AML-193 (cell line): ENCODE data around the gene RHOBTB1.
"Not testable (repeated sequence)": the region's sequence is repeated elsewhere in the genome, so short reads cannot be mapped to it uniquely, and the experiment has no call there.

Source experiments
- DNase-seq, 2 experiments: peaks; one replicate each; lab custom pipeline; 2025; lab: John Stamatoyannopoulos, UW

RHOBTB1 gene

GRCh38 chr10:60944058-60944909 is at the start of gene RHOBTB1:
Gene RHOBTB1 (minus strand): TSS chr10:60944185. CDS start chr10:60911542, 32,643 bp downstream.
- DNase-seq = peak; percentile 10 to 25

GRCh38 chr10:60992636-60993035 is 48.7 kb upstream of the RHOBTB1 start:
- no peak for DNase-seq

- DNase-seq = no peak
These were observed 46.7 kb upstream of the RHOBTB1 start for GRCh38 chr10:60990663-60991062.

- no peak for DNase-seq
These were observed 45.5 kb upstream of the RHOBTB1 start for GRCh38 chr10:60989400-60989876.

- no peak for DNase-seq
These were observed 42.8 kb upstream of the RHOBTB1 start for GRCh38 chr10:60986791-60987190.

GRCh38 chr10:60985951-60986350 is 42.0 kb upstream of the RHOBTB1 start:
- no peak for DNase-seq

GRCh38 chr10:60980997-60981396 is 37.0 kb upstream of the RHOBTB1 start:
- DNase-seq = no peak

- DNase-seq = no peak
These were observed 35.7 kb upstream of the RHOBTB1 start for GRCh38 chr10:60979667-60980104.

- DNase-seq = no peak
These were observed 34.5 kb upstream of the RHOBTB1 start for GRCh38 chr10:60978287-60979115.

GRCh38 chr10:60977161-60978122 is 33.5 kb upstream of the RHOBTB1 start:
- no peak for DNase-seq

- DNase-seq = no peak
These were observed 32.7 kb upstream of the RHOBTB1 start for GRCh38 chr10:60976687-60977086.

- no peak for DNase-seq
These were observed 31.7 kb upstream of the RHOBTB1 start for GRCh38 chr10:60975716-60976115.

GRCh38 chr10:60974463-60975149 is 30.6 kb upstream of the RHOBTB1 start:
- no peak for DNase-seq

- no peak for DNase-seq
These were observed 29.1 kb upstream of the RHOBTB1 start for GRCh38 chr10:60973086-60973485.

- not testable (repeated sequence) for DNase-seq
These were observed 28.2 kb upstream of the RHOBTB1 start for GRCh38 chr10:60972181-60972580.

GRCh38 chr10:60970526-60970925 is 26.5 kb upstream of the RHOBTB1 start:
- DNase-seq = no peak

GRCh38 chr10:60968504-60968903 is 24.5 kb upstream of the RHOBTB1 start:
- no peak for DNase-seq

GRCh38 chr10:60967854-60968484 is 24.0 kb upstream of the RHOBTB1 start:
- no peak for DNase-seq

GRCh38 chr10:60967260-60967659 is 23.3 kb upstream of the RHOBTB1 start:
- DNase-seq = no peak

- DNase-seq = no peak
These were observed 21.7 kb upstream of the RHOBTB1 start for GRCh38 chr10:60965696-60966095.
